GM19452 (cell line): ENCODE data around the gene YAP1.

Experiments
- ATAC-seq: cut with Tn5 transposase; IDR thresholded peaks from one replicate; pipeline ENCODE4 v1.9.1; 2021; ENCODE audit not compliant: unreplicated experiment

Gene YAP1

GRCh38 chr11:102157219-102157618 is 47.0 kb downstream of the YAP1 start:
- ATAC-seq = no peak

DNA sequence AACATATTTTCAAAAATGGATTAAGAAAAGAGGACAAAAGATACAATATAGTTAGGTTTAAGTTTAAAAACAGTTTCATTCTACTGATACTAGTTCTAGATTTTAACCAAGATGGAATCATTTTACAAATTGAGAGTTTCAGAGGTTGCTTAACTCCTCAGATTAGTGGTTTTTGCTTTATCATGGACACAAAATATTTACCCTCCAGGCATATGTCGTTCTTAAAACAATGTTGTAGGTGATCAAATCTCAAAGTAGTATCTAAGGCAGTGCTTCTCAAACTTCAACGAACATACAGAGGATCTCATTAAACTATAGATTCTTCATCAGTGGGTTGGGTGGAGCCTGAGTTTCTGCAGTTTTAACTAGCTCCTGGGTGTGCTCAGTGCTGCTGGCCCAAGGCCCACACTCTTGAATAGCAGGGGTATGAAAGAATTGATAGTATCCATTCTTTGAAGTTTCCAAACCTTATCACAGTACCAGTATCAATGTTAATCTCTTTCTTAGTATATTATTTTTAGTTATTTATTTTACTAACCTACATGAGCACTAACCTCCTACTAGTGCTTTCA is 48.0 kb downstream of the YAP1 start:
- ATAC-seq = no peak

GRCh38 chr11:102163368-102163767 is 53.1 kb downstream of the YAP1 start:
- ATAC-seq = no peak

- no peak for ATAC-seq
Measured at GRCh38 chr11:102166175-102167064, 56.2 kb downstream of the YAP1 start.

- no peak for ATAC-seq
Measured at GRCh38 chr11:102168481-102168880, 58.2 kb downstream of the YAP1 start.

DNA sequence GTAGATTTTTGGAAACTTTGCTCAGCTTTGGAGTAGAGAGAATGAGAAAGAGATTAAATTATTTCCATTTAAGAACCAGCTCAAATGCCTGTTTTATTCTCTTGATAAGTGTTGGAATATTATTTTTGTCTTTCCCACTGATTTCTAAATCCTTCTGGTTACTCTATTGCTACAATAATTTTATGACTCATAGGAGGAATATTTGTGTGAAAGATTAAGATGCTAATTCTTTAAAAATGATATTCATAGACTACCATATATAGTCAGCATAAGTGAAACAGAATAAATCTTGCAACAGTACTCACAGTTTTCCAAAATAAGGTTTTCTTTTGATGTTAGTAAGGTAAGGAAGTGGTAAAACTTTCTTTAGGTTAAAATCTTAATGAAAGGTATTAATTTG is 60.9 kb downstream of the YAP1 start:
- ATAC-seq = no peak

DNA sequence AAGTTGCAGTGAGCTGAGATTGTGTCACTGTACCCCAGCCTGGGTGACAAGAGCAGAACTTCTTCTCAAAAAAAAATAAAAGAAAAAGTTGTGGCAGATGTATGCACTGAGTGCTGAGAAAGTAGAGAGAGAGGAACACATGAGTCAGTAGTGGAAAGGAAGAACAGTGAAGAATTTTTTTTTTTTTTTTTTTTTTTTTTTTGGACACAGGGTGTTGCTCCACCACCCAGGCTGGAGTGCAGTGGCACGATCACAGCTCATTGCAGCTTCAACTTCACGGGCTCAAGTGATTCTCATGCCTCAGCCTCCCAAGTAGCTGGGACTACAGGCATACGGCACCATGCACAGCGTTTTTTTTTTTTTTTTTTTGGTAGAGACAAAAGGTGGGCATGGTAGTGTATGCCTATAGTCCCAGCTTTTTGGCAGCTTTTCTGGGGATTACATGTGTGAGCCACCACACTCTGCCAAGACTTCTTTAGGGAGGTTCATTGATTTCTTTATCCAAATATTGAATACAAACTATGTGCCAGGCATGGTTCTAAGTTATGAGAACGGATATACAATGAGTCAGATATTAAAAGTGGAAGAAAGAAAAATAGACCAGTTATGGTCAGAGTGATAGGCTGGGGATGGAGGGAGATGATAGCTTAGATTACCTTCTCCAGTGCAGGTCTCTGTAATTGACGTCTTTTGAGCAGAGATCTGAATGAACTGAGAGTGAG is 62.0 kb downstream of the YAP1 start:
- no peak for ATAC-seq

GRCh38 chr11:102177126-102177525 is 66.9 kb downstream of the YAP1 start:
- ATAC-seq = no peak

DNA sequence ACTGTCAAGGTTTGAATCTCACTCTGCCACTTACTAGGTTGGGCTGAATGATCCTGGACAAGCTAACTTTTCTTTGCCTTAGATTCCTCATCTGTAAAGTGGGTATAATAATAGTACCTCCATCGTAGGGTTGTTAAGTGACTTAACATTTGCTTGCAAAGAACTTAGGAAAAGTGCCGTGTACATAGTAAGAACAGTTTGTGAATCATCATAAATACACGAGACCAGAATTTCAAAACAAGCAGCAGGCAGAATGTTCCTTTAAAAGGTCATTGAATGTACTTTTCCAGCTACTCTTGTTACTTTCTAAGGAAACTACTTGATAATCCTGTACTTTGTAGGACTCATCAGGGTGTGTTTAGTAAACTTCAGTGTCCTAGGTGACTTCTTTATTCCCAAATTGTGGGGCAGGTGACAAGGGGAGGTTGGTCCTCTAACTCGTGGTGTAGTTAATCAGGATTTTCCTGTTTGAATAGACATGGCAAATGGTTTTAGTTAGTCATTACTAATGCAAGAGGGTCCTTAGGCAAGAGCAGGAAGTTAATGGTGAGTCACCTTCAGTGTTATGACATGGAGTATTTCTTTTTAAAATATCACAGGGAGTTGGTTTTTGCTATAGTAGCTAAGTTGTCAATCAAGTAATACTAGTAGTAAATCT is 67.9 kb downstream of the YAP1 start:
- ATAC-seq = no peak

DNA sequence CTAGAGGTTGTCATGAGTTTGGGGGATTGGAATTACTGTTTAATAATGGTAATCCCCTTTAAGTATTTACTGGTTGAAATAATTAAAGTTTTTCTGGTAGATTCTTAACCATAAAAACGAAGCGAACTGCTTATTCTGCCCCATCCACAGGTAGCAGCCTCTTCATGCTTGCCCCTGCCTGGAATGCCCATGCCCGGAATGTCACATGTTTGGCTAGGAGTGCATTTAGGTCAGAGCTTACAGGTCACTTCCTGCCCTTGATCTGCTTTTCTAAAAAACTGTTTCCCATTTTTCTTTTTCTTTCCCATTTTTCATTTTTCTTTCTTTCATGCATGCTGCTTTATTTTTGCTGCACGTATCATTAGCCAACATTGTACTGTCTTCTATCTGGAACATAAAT is 69.1 kb downstream of the YAP1 start:
- no peak for ATAC-seq

DNA sequence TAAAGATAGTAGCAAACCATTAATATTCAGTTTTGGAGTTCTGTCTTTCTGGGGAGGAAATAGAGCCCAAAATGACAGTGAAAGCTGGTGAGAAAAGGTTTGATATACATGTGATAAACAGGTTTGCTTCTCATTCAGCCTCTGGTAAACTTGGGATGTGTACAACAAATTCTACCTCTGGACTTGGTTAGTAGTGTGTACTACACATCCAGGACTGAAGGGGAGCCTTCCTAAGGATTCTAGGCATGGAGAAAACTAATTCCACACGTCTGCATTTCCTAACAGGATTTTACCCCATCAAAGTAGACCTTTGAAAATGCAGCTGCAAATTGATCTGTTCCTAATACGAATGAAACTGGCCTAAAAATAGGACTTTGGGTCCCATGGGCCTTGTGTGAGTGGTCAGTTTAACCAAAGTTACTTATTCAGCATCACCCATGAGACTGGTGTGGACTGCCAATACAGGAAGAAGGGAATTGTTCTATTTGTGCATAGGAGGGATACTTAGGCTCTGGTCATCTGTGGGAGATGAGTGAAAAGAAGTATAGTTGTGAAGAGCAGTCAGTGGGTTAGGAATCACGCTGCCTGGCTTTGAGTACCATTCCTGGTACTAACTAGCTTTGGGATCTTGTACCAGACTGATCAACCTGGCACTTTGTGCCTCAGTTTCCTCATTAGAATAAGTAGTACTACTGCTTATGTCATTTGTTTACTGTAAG is 74.2 kb downstream of the YAP1 start:
- ATAC-seq = no peak

- no peak for ATAC-seq
Measured at GRCh38 chr11:102186551-102187191, 76.4 kb downstream of the YAP1 start.

DNA sequence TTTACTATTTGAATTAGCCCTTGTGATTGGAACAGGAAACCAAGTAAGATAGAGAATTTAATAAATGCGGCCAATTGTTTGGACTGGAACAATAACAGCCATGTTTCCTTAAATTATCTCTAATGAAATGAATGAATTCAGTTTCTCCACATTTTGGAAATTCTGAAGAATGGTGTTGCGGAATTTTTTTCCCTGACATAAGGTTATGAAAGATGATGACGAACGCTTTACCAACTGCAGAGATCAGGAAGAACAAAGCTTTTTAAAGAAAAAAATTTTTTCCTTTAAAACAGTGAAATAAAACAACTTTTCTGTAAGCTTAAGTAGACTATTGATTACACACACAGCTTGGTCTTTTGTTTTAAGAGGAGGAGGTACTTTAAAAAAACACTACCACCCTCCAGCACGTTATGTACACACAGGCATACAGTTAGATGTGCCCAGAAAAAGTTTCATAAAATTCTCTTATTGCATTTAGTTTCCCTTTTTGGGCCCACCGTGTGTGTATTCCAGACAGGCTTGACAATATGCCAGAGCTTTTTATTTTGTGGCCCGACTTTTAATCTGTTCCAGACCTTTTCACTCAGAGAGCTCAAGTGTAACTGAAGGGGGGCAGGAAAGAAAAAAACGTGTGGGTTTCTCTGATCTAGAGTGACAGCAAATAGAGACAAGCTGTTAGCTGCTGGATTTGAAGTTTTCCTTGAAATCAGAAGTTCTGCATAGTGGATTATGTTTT is 77.3 kb downstream of the YAP1 start:
- ATAC-seq = no peak

DNA sequence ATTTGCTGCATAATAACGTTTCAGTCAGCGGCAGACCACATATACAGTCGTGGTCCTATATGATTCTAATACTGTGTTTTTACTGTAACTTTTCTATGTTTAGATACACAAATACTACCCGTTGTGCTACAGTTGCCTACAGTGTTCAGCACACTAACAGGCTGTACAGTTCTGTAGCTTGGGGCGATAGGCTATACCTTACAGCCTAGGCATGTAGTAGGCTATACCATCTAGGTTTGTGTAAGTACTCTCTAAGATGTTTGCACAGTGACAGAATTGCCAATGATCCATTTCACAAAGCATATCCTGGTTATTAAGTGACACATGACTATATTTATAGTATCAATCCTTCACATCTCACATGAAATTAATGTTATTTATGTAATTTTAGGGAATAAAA is 78.2 kb downstream of the YAP1 start:
- no peak for ATAC-seq

- ATAC-seq = no peak
Measured at GRCh38 chr11:102191832-102192231, 81.6 kb downstream of the YAP1 start.

- ATAC-seq = no peak
Measured at GRCh38 chr11:102192349-102193066, 82.3 kb downstream of the YAP1 start.

DNA sequence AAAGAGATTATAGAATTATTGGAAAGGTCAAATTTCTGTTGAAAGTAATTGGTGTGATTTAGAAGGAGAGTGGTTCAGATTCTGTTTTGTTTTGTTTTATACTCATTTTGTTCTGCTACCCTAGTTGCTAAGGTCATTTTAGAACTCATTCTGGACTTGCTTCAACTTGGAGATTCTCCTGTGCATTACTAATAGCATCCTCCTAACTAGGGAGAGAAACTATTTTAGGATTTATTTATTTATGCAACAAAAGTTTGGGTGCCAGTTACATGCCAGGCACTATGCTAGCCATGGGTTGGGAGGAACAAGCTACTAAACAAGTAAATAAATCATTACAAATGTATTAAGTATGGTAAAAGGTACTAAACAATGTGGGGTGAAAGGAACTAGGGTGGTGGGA is 84.0 kb downstream of the YAP1 start:
- no peak for ATAC-seq

DNA sequence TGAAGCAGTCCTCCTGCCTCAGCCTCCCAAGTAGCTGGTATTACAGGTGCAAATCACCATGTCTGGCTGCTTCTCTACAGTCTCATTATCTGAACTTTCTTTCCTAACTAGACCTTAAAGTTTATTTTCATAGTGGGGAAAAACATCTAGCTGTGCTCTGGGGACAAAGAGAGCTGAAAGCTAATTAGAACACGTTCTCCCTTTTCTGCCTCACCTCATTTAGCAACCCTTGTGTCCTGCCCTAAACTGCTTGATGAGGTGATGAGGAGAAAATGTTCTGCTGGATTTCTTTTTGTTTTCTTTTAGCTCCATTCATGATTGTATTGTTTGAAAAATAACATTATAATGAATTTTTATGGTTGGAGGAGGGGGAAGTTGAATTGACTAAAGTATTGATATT is 84.7 kb downstream of the YAP1 start:
- ATAC-seq = no peak

- no peak for ATAC-seq
Measured at GRCh38 chr11:102196351-102196750, 86.1 kb downstream of the YAP1 start.
